Natural killer cell (primary cell): ENCODE results near the gene PLAU. TPM values are rescaled to one million over a fixed set of nuclear protein-coding genes. Genes with fewer than 3 reads are reported as not detected.

Source experiments
- ATAC-seq, 3 donors: fragments of 150-1000 bp in 2 of 3; fragments of 200-7000 bp in 1 of 3; cut with Tn5 transposase; 1 replicate in 1 of 3; 2 replicates in 2 of 3; pipeline ENCODE4 v1.10.0; 2021; ENCODE audit warnings: mild to moderate bottlenecking in 2 of 3, moderate library complexity in 2 of 3
- DNase-seq, 2 donors: peaks; one replicate each; pipeline versions ENCODE4 v3.0.0 to v3.0.0-alpha.2; 2013 to 2021; ENCODE audit warnings: mixed read lengths in 1 of 2
- H3K27ac ChIP-seq: one replicate; pipeline ENCODE4 v1.5.1; 2013; ENCODE audit warnings: mild to moderate bottlenecking, low read length
- H3K27me3 ChIP-seq: one replicate; pipeline ENCODE4 v1.6.1; 2013; ENCODE audit warnings: low read length; ENCODE audit not compliant: control insufficient read depth, insufficient read depth
- H3K36me3 ChIP-seq: one replicate; pipeline ENCODE4 v1.6.1; 2013; ENCODE audit warnings: low read length; ENCODE audit not compliant: control insufficient read depth, insufficient read depth
- H3K4me1 ChIP-seq: one replicate; pipeline ENCODE4 v1.6.1; 2013; ENCODE audit warnings: low read length; ENCODE audit not compliant: control insufficient read depth, insufficient read depth
- H3K4me3 ChIP-seq: one replicate; pipeline ENCODE4 v1.5.1; 2013; ENCODE audit warnings: low read length
- H3K9me3 ChIP-seq: one replicate; pipeline ENCODE4 v1.6.1; 2013; ENCODE audit warnings: low read length; ENCODE audit not compliant: control insufficient read depth, insufficient read depth
- H3K27ac Mint-ChIP-seq, 2 donors: one replicate each; pipeline ENCODE4 v1.8.0; 2022; ENCODE audit warnings: mild to moderate bottlenecking in 2 of 2, mixed read lengths in 2 of 2, moderate library complexity in 1 of 2
- H3K27me3 Mint-ChIP-seq, 2 donors: one replicate each; pipeline ENCODE4 v1.8.0; 2022; ENCODE audit warnings: low read depth in 2 of 2, mixed read lengths in 2 of 2
- H3K36me3 Mint-ChIP-seq: one replicate; pipeline ENCODE4 v1.8.0; 2022; ENCODE audit warnings: mixed read lengths
- H3K4me1 Mint-ChIP-seq, 2 donors: one replicate each; pipeline ENCODE4 v1.8.0; 2022; ENCODE audit warnings: mixed read lengths in 2 of 2
- H3K4me3 Mint-ChIP-seq: one replicate; pipeline ENCODE4 v1.8.0; 2022; ENCODE audit warnings: mild to moderate bottlenecking, moderate library complexity, mixed read lengths
- H3K9me3 Mint-ChIP-seq, 2 donors: one replicate each; pipeline ENCODE4 v1.8.0; 2022; ENCODE audit warnings: mixed read lengths in 2 of 2
- WGBS: methylation state at CpG from one replicate; pipeline ENCODE4 v1.1.7; 2013; ENCODE audit warnings: missing lambda C conversion rate; ENCODE audit not compliant: insufficient coverage; 5-methylcytosine and 5-hydroxymethylcytosine counted together
- intact Hi-C: fragments of 100-400 bp; cut with micrococcal nuclease; formaldehyde crosslinking; loops from one replicate; pipeline ENCODE4 v1.14.2; 2022
- total RNA-seq, 4 donors: library from RNA; stranded (reverse); fragments of 120-200 nt in 1 of 4; gene quantifications; one replicate each; pipeline versions ENCODE4 v1.2.3 to v1.2.4, GENCODE V29; 2013 to 2022
- TF ChIP-seq, protein P1 (sequence below): fragments of 200-600 bp; IDR thresholded peaks from one replicate; pipeline ENCODE4 v1.8.0; 2022; ENCODE audit warnings: antibody characterized with exemption

Gene PLAU
- total RNA-seq, 3 donors from 2014 or later (not counting 1 experiment from before 2014, with no cell fraction given): 0.12 to 1.6 (median 0.32) TPM

DNA sequence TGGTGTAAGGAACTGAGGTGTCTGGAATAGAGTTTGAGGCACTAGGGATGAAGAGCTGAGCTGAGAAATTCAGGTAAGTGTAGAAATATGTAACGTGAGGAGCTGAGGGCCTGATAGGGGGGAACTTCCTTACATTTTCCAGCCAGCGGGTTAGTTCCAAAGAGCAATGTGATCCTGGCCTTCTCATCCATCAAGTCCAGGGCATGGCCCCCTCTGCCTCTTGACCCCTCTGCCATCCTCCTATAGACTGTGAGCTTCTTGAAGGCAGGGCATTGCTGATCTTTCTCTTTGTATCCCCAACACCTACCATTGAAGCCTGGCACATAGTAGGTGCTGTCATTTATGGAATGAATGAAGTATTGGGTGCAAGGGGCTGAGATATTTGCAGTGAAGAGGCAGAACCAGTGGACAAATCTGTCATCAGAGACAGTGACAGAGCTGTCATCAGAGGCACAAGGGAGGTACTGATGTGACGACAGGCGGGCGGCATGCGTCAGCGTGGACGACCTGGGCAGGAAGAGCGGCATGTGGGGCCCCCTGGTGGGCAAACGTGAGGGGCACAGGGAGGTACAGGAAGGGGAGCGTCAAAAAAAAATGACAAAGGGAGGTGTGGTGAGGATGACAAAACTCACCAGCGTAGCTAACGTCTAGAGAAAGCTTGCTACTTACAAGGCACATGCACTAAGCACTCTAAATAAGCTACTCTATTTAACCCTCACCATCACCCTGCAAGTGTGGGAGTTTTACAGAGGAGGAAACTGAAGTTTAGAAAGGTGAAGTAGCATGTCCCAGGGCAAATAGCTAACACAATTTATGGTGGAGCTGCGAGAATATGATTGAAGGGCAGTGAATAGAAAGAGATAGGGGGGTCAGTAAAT lies 31.4 kb upstream of the PLAU start:
- H3K4me1 ChIP-seq: peaks cover 33% of the 10 kb centered on the region
- H3K9me3 Mint-ChIP-seq: no peaks in the 10 kb centered on the region
- no peaks in the 10 kb centered on the region for H3K36me3 ChIP-seq
- intact Hi-C loops: loop anchor here (1.0 to 10.0 kb wide), 3 partner anchors 30 to 385 kb away; partner anchors contain the start of gene PPP3CB
- TF ChIP-seq, protein P1, sequence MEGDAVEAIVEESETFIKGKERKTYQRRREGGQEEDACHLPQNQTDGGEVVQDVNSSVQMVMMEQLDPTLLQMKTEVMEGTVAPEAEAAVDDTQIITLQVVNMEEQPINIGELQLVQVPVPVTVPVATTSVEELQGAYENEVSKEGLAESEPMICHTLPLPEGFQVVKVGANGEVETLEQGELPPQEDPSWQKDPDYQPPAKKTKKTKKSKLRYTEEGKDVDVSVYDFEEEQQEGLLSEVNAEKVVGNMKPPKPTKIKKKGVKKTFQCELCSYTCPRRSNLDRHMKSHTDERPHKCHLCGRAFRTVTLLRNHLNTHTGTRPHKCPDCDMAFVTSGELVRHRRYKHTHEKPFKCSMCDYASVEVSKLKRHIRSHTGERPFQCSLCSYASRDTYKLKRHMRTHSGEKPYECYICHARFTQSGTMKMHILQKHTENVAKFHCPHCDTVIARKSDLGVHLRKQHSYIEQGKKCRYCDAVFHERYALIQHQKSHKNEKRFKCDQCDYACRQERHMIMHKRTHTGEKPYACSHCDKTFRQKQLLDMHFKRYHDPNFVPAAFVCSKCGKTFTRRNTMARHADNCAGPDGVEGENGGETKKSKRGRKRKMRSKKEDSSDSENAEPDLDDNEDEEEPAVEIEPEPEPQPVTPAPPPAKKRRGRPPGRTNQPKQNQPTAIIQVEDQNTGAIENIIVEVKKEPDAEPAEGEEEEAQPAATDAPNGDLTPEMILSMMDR: peak; percentile 89
- H3K4me3 Mint-ChIP-seq: peak overlapping the region; percentile 40
- H3K27ac ChIP-seq: peak overlapping the region; percentile 2
- H3K27me3 ChIP-seq: no peaks in the 10 kb centered on the region
- peak overlapping the region; percentile 44 to 78 for H3K27ac Mint-ChIP-seq
- peaks cover 21 to 36% of the 10 kb centered on the region in 2 donors for H3K4me1 Mint-ChIP-seq
- DNase-seq (peak; percentile 93 to 99), ATAC-seq (peak; percentile 88 to 97 (median 90))
- peaks cover 7% of the 10 kb centered on the region in 2 donors for H3K27me3 Mint-ChIP-seq
- WGBS: 16% methylated on average over 12 of the region's 14 CpGs
- no peak overlapping the region for H3K4me3 ChIP-seq
- no peaks in the 10 kb centered on the region for H3K36me3 Mint-ChIP-seq
- H3K9me3 ChIP-seq: no peaks in the 10 kb centered on the region

DNA sequence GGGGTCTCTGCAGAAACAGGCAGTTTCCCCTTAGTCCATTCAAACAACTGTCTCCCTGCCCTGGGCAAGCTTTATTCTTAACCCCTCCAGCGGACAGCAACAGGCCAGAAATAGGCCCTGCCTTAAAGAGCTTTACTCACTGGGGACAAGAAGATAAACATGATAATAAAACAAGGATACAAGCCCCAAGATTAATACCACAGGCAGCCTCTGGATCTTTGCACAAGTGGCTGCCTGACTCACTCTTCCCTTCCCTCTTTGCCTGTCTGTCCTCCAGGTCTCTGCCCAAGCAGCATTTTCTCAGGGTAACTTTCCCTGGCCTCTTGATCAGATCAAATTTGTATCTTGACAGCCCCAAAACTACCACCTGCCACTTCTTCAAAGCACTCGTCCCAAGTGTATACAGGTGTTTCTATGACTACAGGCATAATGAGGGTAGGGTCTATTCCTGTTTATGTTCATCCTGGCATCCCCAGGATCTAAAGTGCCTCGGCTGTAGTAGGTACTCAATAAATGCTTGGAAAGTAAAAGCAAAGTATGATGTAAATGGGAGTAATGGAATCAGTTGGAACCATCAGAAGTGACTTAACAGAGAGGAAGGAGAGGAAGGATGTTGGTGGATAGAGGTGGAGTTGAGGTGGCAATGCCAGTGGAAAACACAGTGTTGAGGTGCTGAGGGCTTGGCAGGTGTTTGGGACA lies 29.6 kb upstream of the PLAU start:
- intact Hi-C loops: no loop called here
- peaks cover 21 to 34% of the 10 kb centered on the region in 2 donors for H3K4me1 Mint-ChIP-seq
- Histone ChIP-seq H3K4me3 (no peak overlapping the region), H3K4me1 (peaks cover 20% of the 10 kb centered on the region), H3K36me3 (no peaks in the 10 kb centered on the region), H3K27ac (no peak overlapping the region), H3K27me3 (no peaks in the 10 kb centered on the region), H3K9me3 (no peaks in the 10 kb centered on the region)
- no peak overlapping the region for H3K4me3 Mint-ChIP-seq
- H3K9me3 Mint-ChIP-seq: no peaks in the 10 kb centered on the region
- TF ChIP-seq, protein P1: no peak
- DNase-seq: no peak
- no peak for ATAC-seq
- WGBS: 78% methylated on average over 2 of the region's 3 CpGs
- H3K27ac Mint-ChIP-seq: peak overlapping the region in 1 of 2 donors; percentile 3
- no peaks in the 10 kb centered on the region for H3K36me3 Mint-ChIP-seq
- H3K27me3 Mint-ChIP-seq: peaks cover 7% of the 10 kb centered on the region in 2 donors

DNA sequence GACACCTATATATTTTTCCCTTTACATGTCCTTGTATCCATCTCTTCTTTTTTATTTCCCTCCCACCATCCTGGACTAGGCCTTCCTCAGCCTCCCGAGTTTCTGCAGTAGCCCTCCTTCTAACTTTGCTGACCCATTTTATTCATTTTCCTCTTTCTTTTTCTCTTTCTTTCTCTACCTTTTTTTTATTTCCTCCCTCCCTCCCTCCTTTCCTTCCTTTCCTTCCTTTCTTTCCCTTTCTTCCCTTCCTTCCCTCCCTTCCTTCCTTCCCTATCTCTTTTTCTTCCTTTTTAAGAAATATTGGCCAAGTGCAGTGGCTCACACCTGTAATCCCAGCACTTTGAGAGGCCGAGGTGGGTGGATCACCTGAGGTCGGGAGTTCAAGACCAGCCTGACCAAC lies 26.9 kb upstream of the PLAU start:
- Mint-ChIP-seq H3K4me3 (no peak overlapping the region), H3K36me3 (no peaks in the 10 kb centered on the region), H3K27me3 (peaks cover 2 to 7% of the 10 kb centered on the region in 2 donors), H3K4me1 (peaks cover 23% of the 10 kb centered on the region in 2 donors), H3K9me3 (no peaks in the 10 kb centered on the region), H3K27ac (no peak overlapping the region)
- Histone ChIP-seq H3K4me3 (no peak overlapping the region), H3K9me3 (no peaks in the 10 kb centered on the region), H3K4me1 (peaks cover 17% of the 10 kb centered on the region), H3K36me3 (no peaks in the 10 kb centered on the region), H3K27me3 (no peaks in the 10 kb centered on the region), H3K27ac (no peak overlapping the region)
- WGBS: 89% methylated on average over 3 of the region's 3 CpGs
- intact Hi-C loops: no loop called here
- ATAC-seq: no peak
- TF ChIP-seq, protein P1: no peak
- no peak for DNase-seq
